HCT116 (cell line): ENCODE measurements around the gene SMIM3. TPM values are rescaled to one million over a fixed set of nuclear protein-coding genes. Genes with fewer than 3 reads are reported as not detected.

Experiments
- ATAC-seq: fragments of 200-7000 bp; cut with Tn5 transposase; 2 replicates; pipeline ENCODE4 v1.9.1; 2020; ENCODE audit warnings: mild to moderate bottlenecking, moderate library complexity
- BruUV-seq: library from RNA; stranded (reverse); fragments of 400-500 nt; replicated peaks from 2 replicates; lab custom pipeline; 2021; lab: Mats Ljungman, UMichigan
- CTCF ChIA-PET: fragments of 300-600 bp; sonication (Branson Sonifier 250); formaldehyde crosslinking; loops from one replicate; lab custom pipeline; 2021; ENCODE audit warnings: antibody characterized with exemption; lab: Charles Lee
- POLR2A ChIA-PET: fragments of 300-600, 350-600 bp; sonication (Branson Sonifier 250); formaldehyde crosslinking; loops from one replicate; lab custom pipeline; 2021; ENCODE audit warnings: antibody characterized with exemption; lab: Charles Lee
- RAD21 ChIA-PET, 2 experiments: fragments of 300-600 bp; sonication (Branson Sonifier 250); formaldehyde crosslinking; loops; one replicate each; lab custom pipeline; 2023; ENCODE audit warnings: low total read pairs in 2 of 2; ENCODE audit not compliant: uncharacterized antibody in 2 of 2, unreplicated experiment in 2 of 2, low non-redundant PET in 1 of 2; lab: Charles Lee
- DNase-seq: peaks from one replicate; pipeline ENCODE4 v3.0.0-alpha.2; 2010; ENCODE audit warnings: low read depth, low spot score
- H2AFZ ChIP-seq: fragments of 200-600 bp; shearing (Covaris generic), sonication (generic); 2 replicates; pipeline ENCODE4 v1.6.1; 2017; ENCODE audit warnings: low read depth, mixed run types, mixed read lengths, antibody characterized with exemption, low read length; ENCODE audit not compliant: poor library complexity, severe bottlenecking
- H3K27ac ChIP-seq: 2 replicates; pipeline ENCODE4 v1.5.1; 2012; ENCODE audit warnings: low read depth, low read length
- H3K27me3 ChIP-seq: fragments of 200-600 bp; sonication (generic); 2 replicates; pipeline ENCODE4 v1.6.1; 2016; ENCODE audit warnings: mixed run types, low read length, mixed read lengths; ENCODE audit not compliant: insufficient read depth
- H3K36me3 ChIP-seq, 2 experiments: fragments of 200-500 bp in 1 of 2; fragments of 200-600 bp in 1 of 2; sonication (Bioruptor generic) in 1 of 2; sonication (generic) in 1 of 2; 2 replicates each; pipeline versions ENCODE4 v1.5.1 to v1.6.1; 2014 to 2016; ENCODE audit warnings: low read length in 2 of 2, inconsistent platforms in 1 of 2, mixed read lengths in 1 of 2, mixed run types in 1 of 2; ENCODE audit not compliant: insufficient read depth in 2 of 2, control insufficient read depth in 1 of 2
- H3K4me1 ChIP-seq, 2 experiments: fragments of 200-600 bp in 1 of 2; sonication (generic) in 1 of 2; 2 replicates each; pipeline versions ENCODE4 v1.5.1 to v1.6.1; 2012 to 2017; ENCODE audit warnings: low read length in 2 of 2, inconsistent platforms in 1 of 2, mild to moderate bottlenecking in 1 of 2, mixed read lengths in 1 of 2, mixed run types in 1 of 2, moderate library complexity in 1 of 2; ENCODE audit not compliant: insufficient read depth in 2 of 2, control insufficient read depth in 1 of 2
- H3K4me2 ChIP-seq: fragments of 200-600 bp; sonication (generic); 2 replicates; pipeline ENCODE4 v1.6.1; 2017; ENCODE audit warnings: mixed run types, low read length, mixed read lengths
- H3K4me3 ChIP-seq, 2 experiments: fragments of 200-600 bp in 1 of 2; sonication (generic) in 1 of 2; replicated peaks in 1 of 2; 2 replicates each; pipeline ENCODE4 v1.5.1; 2011 to 2016; ENCODE audit warnings: low read length in 2 of 2, control low read depth in 1 of 2, low read depth in 1 of 2, mild to moderate bottlenecking in 1 of 2, mixed read lengths in 1 of 2, mixed run types in 1 of 2
- H3K79me2 ChIP-seq: fragments of 200-600 bp; sonication (generic); 2 replicates; pipeline ENCODE4 v1.6.1; 2017; ENCODE audit warnings: mild to moderate bottlenecking, mixed run types, low read length, moderate library complexity, mixed read lengths; ENCODE audit not compliant: insufficient read depth
- H3K9ac ChIP-seq: fragments of 200-600 bp; sonication (generic); 2 replicates; pipeline ENCODE4 v1.6.1; 2016; ENCODE audit warnings: low read length, mixed read lengths
- H3K9me2 ChIP-seq: fragments of 200-600 bp; sonication (generic), shearing (Covaris generic); 2 replicates; pipeline ENCODE4 v1.6.1; 2017; ENCODE audit warnings: mixed run types, mild to moderate bottlenecking, moderate library complexity; ENCODE audit not compliant: insufficient read depth
- H3K9me3 ChIP-seq, 2 experiments: fragments of 200-500 bp in 1 of 2; fragments of 200-600 bp in 1 of 2; sonication (Bioruptor generic) in 1 of 2; sonication (generic) in 1 of 2; 2 replicates each; pipeline ENCODE4 v1.6.1; 2014 to 2017; ENCODE audit warnings: low read length in 2 of 2, mixed read lengths in 2 of 2, inconsistent platforms in 1 of 2, low read depth in 1 of 2, mild to moderate bottlenecking in 1 of 2, mixed run types in 1 of 2, moderate library complexity in 1 of 2; ENCODE audit not compliant: control insufficient read depth in 1 of 2, insufficient read depth in 1 of 2
- H4K20me1 ChIP-seq: fragments of 200-600 bp; sonication (generic), shearing (Covaris generic); 2 replicates; pipeline ENCODE4 v1.6.1; 2017; ENCODE audit warnings: mixed run types, mild to moderate bottlenecking, moderate library complexity; ENCODE audit not compliant: insufficient read depth
- CBX3 ChIP-seq: IDR thresholded peaks from 2 replicates; pipeline ENCODE4 v1.6.1; 2012; ENCODE audit warnings: low read depth
- CEBPB ChIP-seq: IDR thresholded peaks from 2 replicates; pipeline ENCODE4 v1.6.1; 2012; ENCODE audit warnings: low read depth
- CTCF ChIP-seq, 3 experiments: fragments of 200-600 bp in 1 of 3; sonication (generic) in 1 of 3; IDR thresholded peaks in 2 of 3; conservative IDR thresholded peaks in 1 of 3; 2 replicates each; pipeline ENCODE4 v1.5.1; 2012 to 2017; ENCODE audit warnings: low read depth in 2 of 3, low read length in 2 of 3, antibody characterized with exemption in 1 of 3, borderline replicate concordance in 1 of 3, control low read depth in 1 of 3, mild to moderate bottlenecking in 1 of 3, mixed read lengths in 1 of 3, mixed run types in 1 of 3, moderate library complexity in 1 of 3; ENCODE audit not compliant: insufficient read depth in 1 of 3
- EGR1 ChIP-seq: IDR thresholded peaks from 2 replicates; pipeline ENCODE4 v1.6.1; 2012; ENCODE audit warnings: low read depth
- EZH2 ChIP-seq: fragments of 200-600 bp; sonication (generic); IDR thresholded peaks from 2 replicates; pipeline ENCODE4 v1.6.1; 2017; ENCODE audit warnings: antibody characterized with exemption, mixed run types
- FOSL1 ChIP-seq: IDR thresholded peaks from 2 replicates; pipeline ENCODE4 v1.6.1; 2012; ENCODE audit warnings: low read depth
- JUND ChIP-seq: IDR thresholded peaks from 2 replicates; pipeline ENCODE4 v1.6.1; 2012
- MAX ChIP-seq: IDR thresholded peaks from 2 replicates; pipeline ENCODE4 v1.6.1; 2012
- POLR2A ChIP-seq: IDR thresholded peaks from 2 replicates; pipeline ENCODE4 v1.7.0; 2011; ENCODE audit warnings: borderline replicate concordance; ENCODE audit not compliant: insufficient read depth, insufficient read length; ENCODE audit errors: extremely low read depth
- REST ChIP-seq: IDR thresholded peaks from 2 replicates; pipeline ENCODE4 v1.6.1; 2012; ENCODE audit warnings: low read depth
- SP1 ChIP-seq: IDR thresholded peaks from 2 replicates; pipeline ENCODE4 v1.6.1; 2012; ENCODE audit warnings: low read depth
- TCF7L2 ChIP-seq: IDR thresholded peaks from 2 replicates; pipeline ENCODE4 v1.7.0; 2011; ENCODE audit warnings: borderline replicate concordance, inconsistent platforms; ENCODE audit not compliant: insufficient read depth, insufficient read length; ENCODE audit errors: extremely low read depth
- YY1 ChIP-seq: IDR thresholded peaks from 2 replicates; pipeline ENCODE4 v1.6.1; 2011; ENCODE audit warnings: low read length, low read depth, moderate library complexity, mild to moderate bottlenecking; ENCODE audit not compliant: insufficient replicate concordance; ENCODE audit errors: extremely low read depth
- ZFX ChIP-seq: fragments of 450-650 bp; IDR thresholded peaks from 2 replicates; pipeline ENCODE4 v1.6.1; 2017
- ZNF274 ChIP-seq: fragments of 200-500 bp; sonication (Bioruptor generic); IDR thresholded peaks from 2 replicates; pipeline ENCODE4 v1.6.1; 2014; ENCODE audit warnings: mild to moderate bottlenecking, low read depth, low read length, inconsistent platforms
- intact Hi-C: fragments of 100-400 bp; cut with micrococcal nuclease; formaldehyde crosslinking; loops from 2 replicates; pipeline ENCODE4 v1.10.0; 2022
- total RNA-seq: library from RNA; stranded (reverse); gene quantifications from one replicate; pipeline ENCODE4 v1.2.1, GENCODE V29; 2021; ENCODE audit not compliant: unreplicated experiment

SMIM3 gene
- total RNA-seq, 1 experiment from 2014 or later, result 35.4 TPM

DNA sequence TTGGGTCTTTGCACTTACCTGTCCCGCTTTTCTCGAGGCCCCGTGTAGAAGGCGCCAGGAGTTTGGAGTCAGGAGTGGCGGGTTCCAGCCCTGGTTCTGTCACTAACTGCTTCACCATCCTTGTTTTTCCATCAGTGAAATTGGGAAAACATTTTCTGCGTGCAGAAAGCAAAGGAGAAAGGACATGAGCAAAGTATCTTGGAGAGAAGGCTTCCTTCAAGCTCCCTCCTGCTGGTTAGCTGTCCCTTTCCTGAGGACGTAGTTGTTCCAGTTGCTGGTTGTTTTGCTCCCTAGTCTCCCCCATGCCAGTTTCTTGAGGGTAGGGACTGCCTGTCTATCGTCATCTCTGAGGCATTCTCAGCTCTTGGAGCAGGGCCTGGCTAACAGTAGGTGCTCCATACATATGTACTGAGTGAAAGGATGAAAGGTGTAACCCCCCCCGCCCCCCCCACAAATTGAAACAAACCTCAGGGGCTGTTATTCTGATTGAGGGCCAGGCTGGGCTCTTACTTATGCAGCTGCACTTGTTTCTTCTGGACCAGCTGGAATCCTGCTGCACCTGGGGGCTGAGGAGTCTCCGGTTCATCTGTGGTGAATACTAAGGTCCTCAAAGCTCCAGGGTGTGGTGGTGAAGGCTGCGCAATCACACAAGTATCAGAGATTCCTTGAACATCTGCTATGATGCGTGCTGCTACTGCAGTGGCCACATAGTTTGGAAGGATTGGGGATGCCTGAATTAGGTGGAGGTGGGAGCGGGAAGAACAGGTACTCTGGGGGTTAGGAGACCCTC lies 1.0 kb downstream of the SMIM3 start:
- no peaks in the 10 kb centered on the region for H4K20me1 ChIP-seq
- intact Hi-C loops, result loop anchor here (2.0 to 10.0 kb wide), 3 partner anchors 21 to 325 kb away; partner anchors contain the start of gene DCTN4
- ChIA-PET RAD21 (no interaction called here), POLR2A (interaction anchor here (0.6 to 1.4 kb wide), 4 partner anchors 8 to 818 kb away, joined by 3 to 7 read pairs (median 4); partner anchors contain the start of gene DCTN4), CTCF (interaction anchor here (0.6 to 0.7 kb wide), 3 partner anchors 155 to 306 kb away, joined by 3 read pairs; no protein-coding TSS in a partner anchor)
- no peaks in the 10 kb centered on the region for H3K9me2 ChIP-seq
- H3K4me1 ChIP-seq, result peaks cover 49 to 67% of the 10 kb centered on the region in 2 experiments
- no peaks in the 10 kb centered on the region for H3K9me3 ChIP-seq
- peak overlapping the region; percentile 73 for H3K9ac ChIP-seq
- ATAC-seq (no peak), DNase-seq (no peak)
- no peaks in the 10 kb centered on the region for H3K27me3 ChIP-seq
- no peaks in the 10 kb centered on the region for H3K36me3 ChIP-seq
- H3K79me2 ChIP-seq, result peaks cover 50% of the 10 kb centered on the region
- no peak overlapping the region for H2AFZ ChIP-seq
- TF ChIP-seq JUND (no peak), TCF7L2 (no peak), CBX3 (no peak), ZFX (no peak), CTCF (IDR thresholded peaks at IDR 0.05 in 2 of 3, conservative IDR thresholded peaks at IDR 0.05 in 1 of 3; ENCODE audit: borderline replicate concordance in 1 of 3, insufficient read depth in 1 of 3, low read depth in 2 of 3, low read length in 2 of 3) (no peak), FOSL1 (no peak), POLR2A (no peak), ZNF274 (no peak), REST (no peak), SP1 (no peak), MAX (no peak), YY1 (no peak), EGR1 (no peak), CEBPB (no peak), EZH2 (no peak)
- peak overlapping the region; percentile 94 for H3K4me2 ChIP-seq
- peak overlapping the region; percentile 74 to 85 for H3K4me3 ChIP-seq
- BruUV-seq, result no TSS peak
- peak overlapping the region; percentile 89 for H3K27ac ChIP-seq
